NCI-H82 treated with DMSO at 0.1 percent for 48 hours (cell line): ENCODE data around the gene LIPG.
"Not testable (repeated sequence)": the region's sequence is repeated elsewhere in the genome, so short reads cannot be mapped to it uniquely, and the experiment has no call there.

Experiments used
- DNase-seq: peaks from one replicate; lab custom pipeline; 2025; ENCODE audit not compliant: unreplicated experiment; lab: John Stamatoyannopoulos, UW

LIPG gene

DNA sequence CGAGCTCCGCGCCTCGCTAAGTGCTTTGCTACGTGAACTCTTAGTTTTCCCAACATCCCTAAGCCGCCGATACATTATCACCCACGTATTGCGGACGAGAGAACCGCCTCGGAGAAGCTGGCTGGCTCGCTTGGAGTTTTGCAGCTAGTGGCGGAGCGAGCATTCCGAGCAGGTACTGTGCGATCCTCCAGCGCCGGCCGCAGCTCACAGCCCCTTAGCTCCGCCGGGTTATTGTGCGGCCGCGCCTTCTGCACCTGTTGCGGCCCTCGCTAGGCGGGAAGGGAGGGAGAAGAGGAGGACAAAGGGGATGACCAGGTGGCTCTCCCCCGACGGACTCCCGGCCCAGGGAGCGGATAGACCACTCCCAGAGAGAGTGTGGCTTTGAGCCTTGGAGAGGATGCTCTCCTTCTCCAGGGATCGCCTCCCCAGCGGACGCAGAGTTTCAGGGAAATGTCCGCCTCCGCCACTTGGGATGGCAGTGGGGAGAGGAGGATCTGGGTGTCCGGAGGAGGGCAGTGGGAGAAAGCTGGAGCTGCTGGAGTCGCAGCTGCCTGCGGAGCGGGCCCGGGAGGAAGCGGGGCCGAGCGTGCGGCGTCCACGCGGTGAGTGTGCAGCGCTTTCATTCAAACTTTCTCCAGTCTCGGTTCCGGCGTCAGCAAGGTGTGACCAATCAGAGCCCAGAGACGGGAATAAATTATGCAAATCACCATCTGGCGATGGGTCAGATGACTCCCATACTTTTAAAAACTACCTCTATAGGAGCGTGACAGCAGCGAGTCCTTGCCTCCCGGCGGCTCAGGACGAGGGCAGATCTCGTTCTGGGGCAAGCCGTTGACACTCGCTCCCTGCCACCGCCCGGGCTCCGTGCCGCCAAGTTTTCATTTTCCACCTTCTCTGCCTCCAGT lies at the start of gene LIPG:
LIPG (plus strand) TSS at position 769 of the 905 bp plus-strand sequence. CDS start 252 bp downstream, outside the sequence.
- DNase-seq = peak; percentile 17

- not testable (repeated sequence) for DNase-seq
These were observed 49.0 kb upstream of the LIPG start for GRCh38 chr18:49512876-49513275.

GRCh38 chr18:49514577-49514976 lies 47.3 kb upstream of the LIPG start:
- DNase-seq = no peak

DNA sequence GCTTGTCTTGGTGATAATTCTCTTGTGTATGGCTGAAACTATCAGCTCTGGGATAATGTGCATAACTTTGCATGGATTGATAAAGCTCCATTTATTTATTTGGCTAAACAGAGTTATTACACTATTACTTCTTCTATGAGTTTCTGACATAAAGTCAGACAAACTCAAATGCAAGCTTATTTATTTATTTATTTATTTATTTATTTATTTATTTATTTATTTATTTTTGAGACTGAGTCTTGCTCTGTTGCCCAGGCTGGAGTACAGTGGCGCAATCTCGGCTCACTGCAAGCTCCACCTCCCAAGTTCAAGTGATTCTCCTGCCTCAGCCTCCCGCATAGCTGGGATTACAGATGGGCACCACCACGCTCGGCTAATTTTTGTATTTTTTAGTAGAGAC lies 46.9 kb upstream of the LIPG start:
- DNase-seq = not testable (repeated sequence)

- DNase-seq = no peak
These were observed 46.3 kb upstream of the LIPG start for GRCh38 chr18:49515516-49515915.

GRCh38 chr18:49517483-49517882 lies 44.4 kb upstream of the LIPG start:
- DNase-seq = no peak

DNA sequence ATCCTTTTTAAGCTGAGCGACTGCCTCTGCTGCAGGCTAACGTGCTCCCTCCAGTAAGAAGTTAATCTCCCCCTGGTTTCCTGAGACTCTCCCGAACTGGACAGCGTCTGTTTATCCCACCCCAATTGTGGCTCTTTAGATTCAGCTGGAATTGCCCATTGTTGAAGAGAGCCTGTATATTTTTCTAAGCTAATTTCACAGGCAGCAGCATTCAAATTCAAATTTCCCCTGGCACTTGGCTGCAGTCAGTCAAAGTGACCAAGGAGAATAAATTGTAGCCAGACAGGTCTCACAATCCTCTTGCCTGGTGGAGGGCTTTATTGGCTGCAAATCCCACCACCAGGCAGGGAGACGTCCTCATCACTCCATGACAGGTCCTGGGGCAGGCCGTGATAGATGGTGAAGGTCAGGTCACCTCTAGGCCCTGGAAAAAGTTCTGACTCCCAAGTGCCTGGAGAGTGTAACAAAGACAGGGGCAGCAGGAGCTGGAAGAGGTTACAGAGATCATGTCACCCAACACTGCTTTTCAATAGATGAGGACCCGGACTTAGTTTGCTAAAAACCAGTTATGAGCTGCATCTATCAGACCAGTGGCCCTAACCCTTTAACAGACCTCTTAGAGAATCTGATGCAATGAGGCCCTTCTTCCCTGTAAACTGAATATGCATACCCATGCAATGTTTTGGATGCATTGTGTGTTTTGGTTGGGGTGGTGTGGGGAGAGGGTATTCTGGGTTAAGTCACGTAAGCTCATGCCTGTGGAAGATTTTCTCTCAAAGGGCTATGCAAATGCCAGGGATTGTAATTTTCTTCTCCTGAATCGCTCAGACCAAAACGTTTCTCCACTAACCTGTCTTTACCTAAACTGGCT lies 42.5 kb upstream of the LIPG start:
- peak; percentile 67 for DNase-seq

- peak; percentile 80 for DNase-seq
These were observed 41.2 kb upstream of the LIPG start for GRCh38 chr18:49520661-49521145.

- peak; percentile 86 for DNase-seq
These were observed 40.5 kb upstream of the LIPG start for GRCh38 chr18:49521216-49521835.

GRCh38 chr18:49523580-49524093 lies 38.2 kb upstream of the LIPG start:
- not testable (repeated sequence) for DNase-seq

- DNase-seq = no peak
These were observed 37.5 kb upstream of the LIPG start for GRCh38 chr18:49524349-49524748.

DNA sequence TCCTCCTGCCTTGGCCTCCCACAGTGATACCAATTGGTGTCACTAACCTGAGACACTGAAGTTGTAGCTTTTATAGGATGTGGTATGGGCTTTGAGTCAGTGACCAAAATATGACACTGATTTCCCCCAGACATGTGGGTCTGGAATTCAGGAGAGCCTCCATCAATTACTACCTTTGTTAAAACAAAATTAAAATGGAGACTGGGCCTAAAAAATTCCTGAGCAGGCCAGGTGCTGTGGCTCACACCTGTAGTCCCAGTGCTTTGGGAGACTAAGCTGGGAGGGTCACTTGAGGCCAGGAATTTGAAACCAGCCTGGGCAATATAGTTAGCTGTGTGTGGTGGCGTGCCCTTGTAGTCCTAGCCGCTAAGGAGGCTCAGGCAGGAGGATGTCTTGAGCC lies 36.9 kb upstream of the LIPG start:
- DNase-seq = no peak

GRCh38 chr18:49525981-49526380 lies 35.9 kb upstream of the LIPG start:
- no peak for DNase-seq

DNA sequence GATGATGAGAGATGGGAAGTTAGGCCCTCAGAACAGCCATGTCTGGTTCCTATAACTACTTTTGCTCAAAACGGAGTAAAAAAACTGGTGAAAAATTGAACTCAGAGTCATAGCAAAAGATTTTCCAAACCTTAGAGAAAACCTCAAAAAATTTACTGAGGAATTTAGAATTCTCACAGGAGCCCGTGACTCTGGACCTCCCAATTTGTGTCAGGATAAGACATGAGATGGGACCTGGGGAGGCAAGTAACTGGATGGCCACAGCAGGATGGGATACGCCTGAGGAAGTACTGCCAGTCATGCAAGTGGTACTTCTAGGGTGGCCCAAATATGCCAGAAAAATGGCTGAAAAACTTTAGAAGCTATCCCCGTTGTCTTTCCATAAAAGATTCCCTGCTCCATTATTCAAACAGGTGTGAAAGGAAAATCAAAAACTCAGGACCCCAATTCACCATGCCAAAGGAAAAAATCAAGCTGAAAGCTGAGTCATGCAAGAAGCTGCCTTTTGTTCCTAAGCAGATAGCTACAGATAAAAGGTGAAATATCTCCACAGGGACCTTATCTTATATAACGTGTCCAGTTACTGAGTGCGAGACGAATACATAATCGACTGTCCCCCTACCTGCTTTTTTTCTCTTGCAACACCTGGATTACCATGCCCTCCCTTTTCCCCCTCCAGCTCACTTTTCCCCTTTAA lies 34.1 kb upstream of the LIPG start:
- no peak for DNase-seq

DNA sequence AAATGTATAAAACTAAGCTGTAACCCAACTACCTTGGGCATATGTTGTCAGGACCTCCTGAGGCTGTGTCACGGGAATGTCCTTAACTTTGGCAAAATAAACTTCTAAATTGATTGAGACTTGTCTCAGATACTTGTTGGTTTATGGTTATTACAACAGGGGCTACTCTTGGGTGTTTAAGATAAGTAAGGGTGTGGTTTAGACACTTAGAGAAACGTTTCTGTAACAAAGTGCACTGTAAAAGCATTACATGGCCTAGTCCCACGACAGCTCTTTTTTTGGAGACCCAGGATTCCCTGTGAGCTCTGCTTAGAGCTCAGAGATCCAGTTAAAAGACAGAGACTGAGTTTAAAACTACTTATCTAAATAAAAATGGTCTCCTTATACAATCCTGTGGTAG lies 32.3 kb upstream of the LIPG start:
- no peak for DNase-seq

DNA sequence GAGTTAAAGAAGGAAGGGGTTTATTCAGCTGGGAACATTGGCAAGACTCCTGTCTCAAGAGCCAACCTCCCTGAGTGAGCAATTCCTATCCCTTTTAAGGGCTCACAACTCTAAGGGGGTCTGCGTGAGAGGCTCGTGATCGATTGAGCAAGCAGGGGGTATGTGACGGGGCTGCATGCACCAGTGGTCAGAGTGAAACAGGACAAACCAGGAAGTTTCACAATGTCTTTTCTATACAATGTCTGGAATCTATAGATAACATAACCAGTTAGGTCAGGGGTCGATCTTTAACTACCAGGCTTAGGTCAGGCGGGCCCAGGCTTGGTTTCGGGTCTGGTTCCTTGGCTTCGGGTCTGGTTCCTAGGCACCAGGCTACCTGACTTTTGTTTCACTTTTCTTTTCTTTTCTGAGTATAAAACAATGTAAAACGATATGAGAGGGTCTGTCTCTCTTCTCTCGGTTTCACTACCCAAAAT lies 30.1 kb upstream of the LIPG start:
- DNase-seq = no peak

GRCh38 chr18:49534846-49535601 lies 26.8 kb upstream of the LIPG start:
- DNase-seq = no peak

DNA sequence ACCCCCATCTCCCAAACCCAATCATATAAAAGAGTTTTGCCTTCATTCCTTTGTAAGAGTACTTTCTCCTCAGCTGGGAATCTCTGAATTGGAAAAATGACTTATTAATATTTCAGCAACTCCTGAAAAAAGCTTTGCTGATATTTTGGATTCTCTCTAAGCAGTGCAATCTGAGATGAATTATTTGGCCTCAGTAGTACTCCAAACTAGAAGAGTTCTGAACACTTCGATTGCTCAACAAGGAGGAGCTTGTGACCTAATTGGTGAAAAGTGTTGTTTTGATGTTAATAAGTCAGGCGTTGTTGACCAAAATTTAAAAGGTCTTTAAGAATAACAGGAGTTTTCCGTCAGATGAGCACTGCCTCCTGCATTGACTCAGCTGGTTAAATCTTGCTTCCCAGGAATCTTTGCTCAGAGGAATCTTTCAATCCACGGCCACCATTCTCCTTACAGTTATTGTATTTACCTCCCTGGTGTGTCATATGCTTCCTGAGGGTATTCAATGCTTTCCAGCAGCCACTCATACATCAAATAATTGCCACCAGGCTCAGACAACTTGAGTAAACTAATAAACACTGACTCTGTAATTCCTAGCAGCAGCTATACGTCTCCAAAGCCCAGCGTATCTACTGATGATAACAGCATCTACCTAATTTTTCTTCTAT lies 24.5 kb upstream of the LIPG start:
- no peak for DNase-seq

DNA sequence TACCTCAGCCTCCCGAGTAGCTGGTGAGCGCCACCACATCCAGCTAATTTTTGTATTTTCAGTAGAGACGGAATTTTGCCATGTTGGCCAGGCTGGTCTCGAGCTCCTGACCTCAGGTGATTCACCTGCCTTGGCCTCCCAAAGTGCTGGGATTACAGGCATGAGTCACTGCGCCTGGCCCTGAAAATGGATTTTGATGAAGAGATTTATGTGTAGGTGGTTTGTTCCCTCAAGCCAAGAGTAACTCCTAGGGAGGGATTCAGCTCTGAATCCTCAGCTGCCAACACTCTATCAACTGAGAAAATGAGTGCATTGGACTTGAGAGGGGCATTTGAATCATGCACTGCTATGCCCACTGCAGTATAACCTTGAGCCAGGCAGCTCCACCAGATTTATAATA lies 17.5 kb upstream of the LIPG start:
- DNase-seq = no peak
